ENCODE measurements around the gene PCBP3.
A peak's percentile ranks its signal among the peaks of the same experiment; 100 is the strongest.

The PCBP3 gene

GRCh38 chr21:45699251-45699942 lies 55.9 kb downstream of the PCBP3 start:
- H3K4me2 ChIP-seq (ENCODE audit: insufficient read depth, low read length): no peak overlapping the region

GRCh38 chr21:45699966-45700365 lies 56.4 kb downstream of the PCBP3 start:
- Histone ChIP-seq H3K27ac (ENCODE audit: low read length) (no peak overlapping the region), H2AFZ (ENCODE audit: low read depth, low read length) (no peak overlapping the region), H3K4me3 (ENCODE audit: low read depth in 1 of 2, low read length in 2 of 2) (no peak overlapping the region), H3K9ac (ENCODE audit: low read depth, low read length) (no peak overlapping the region), H3K36me3 (ENCODE audit: insufficient read depth, low read length) (no peaks in the 10 kb centered on the region), H3K4me1 (ENCODE audit: insufficient read depth, low read length) (peaks cover 4% of the 10 kb centered on the region; the same call in 1 of the 2 replicates), H3K4me2 (ENCODE audit: insufficient read depth, low read length) (no peak overlapping the region), H4K20me1 (ENCODE audit: insufficient read depth, low read length) (no peaks in the 10 kb centered on the region), H3K27me3 (ENCODE audit: insufficient read depth, low read length, poor library complexity) (no peaks in the 10 kb centered on the region), H3K79me2 (ENCODE audit: insufficient read depth, low read length) (no peaks in the 10 kb centered on the region), H3K9me3 (ENCODE audit: insufficient read depth, low read length, severe bottlenecking) (no peaks in the 10 kb centered on the region)
- no peak for ATAC-seq (ENCODE audit: insufficient read depth, low read depth)
- TF ChIP-seq EZH2 (IDR thresholded peaks at IDR 0.05; ENCODE audit: borderline replicate concordance, low read depth, low read length, severe bottlenecking) (no peak), CTCF (IDR thresholded peaks at IDR 0.05; ENCODE audit: borderline replicate concordance, extremely low read depth, low read length, poor library complexity, severe bottlenecking) (no peak)
- DNase-seq: no peak

More at GRCh38 chr21:45699251-45699942, 55.9 kb downstream of the PCBP3 start:
- H3K36me3 ChIP-seq (ENCODE audit: insufficient read depth, low read length): no peaks in the 10 kb centered on the region
- TF ChIP-seq CTCF (IDR thresholded peaks at IDR 0.05; ENCODE audit: borderline replicate concordance, extremely low read depth, low read length, poor library complexity, severe bottlenecking) (no peak), EZH2 (IDR thresholded peaks at IDR 0.05; ENCODE audit: borderline replicate concordance, low read depth, low read length, severe bottlenecking) (no peak)
- H3K27ac ChIP-seq (ENCODE audit: low read length): no peak overlapping the region
- H3K4me3 ChIP-seq (ENCODE audit: low read depth in 1 of 2, low read length in 2 of 2): no peak overlapping the region
- no peaks in the 10 kb centered on the region for H3K27me3 ChIP-seq (ENCODE audit: insufficient read depth, low read length, poor library complexity)
- H3K79me2 ChIP-seq (ENCODE audit: insufficient read depth, low read length): no peaks in the 10 kb centered on the region
- DNase-seq (peak; percentile 12), ATAC-seq (ENCODE audit: insufficient read depth, low read depth) (peak; percentile 62; the same call in 2 of the 3 replicates)
- H3K4me1 ChIP-seq (ENCODE audit: insufficient read depth, low read length): peaks cover 4% of the 10 kb centered on the region; the same call in 1 of the 2 replicates
- H2AFZ ChIP-seq (ENCODE audit: low read depth, low read length): no peak overlapping the region
- H4K20me1 ChIP-seq (ENCODE audit: insufficient read depth, low read length): no peaks in the 10 kb centered on the region
- no peaks in the 10 kb centered on the region for H3K9me3 ChIP-seq (ENCODE audit: insufficient read depth, low read length, severe bottlenecking)
- H3K9ac ChIP-seq (ENCODE audit: low read depth, low read length): no peak overlapping the region

- Histone ChIP-seq H3K4me3 (ENCODE audit: low read depth in 1 of 2, low read length in 2 of 2) (no peak overlapping the region), H3K9ac (ENCODE audit: low read depth, low read length) (no peak overlapping the region), H2AFZ (ENCODE audit: low read depth, low read length) (no peak overlapping the region), H4K20me1 (ENCODE audit: insufficient read depth, low read length) (peaks cover 2% of the 10 kb centered on the region; the same call in 1 of the 2 replicates), H3K36me3 (ENCODE audit: insufficient read depth, low read length) (no peaks in the 10 kb centered on the region), H3K4me2 (ENCODE audit: insufficient read depth, low read length) (no peak overlapping the region), H3K4me1 (ENCODE audit: insufficient read depth, low read length) (peaks cover 4% of the 10 kb centered on the region; the same call in 1 of the 2 replicates), H3K27me3 (ENCODE audit: insufficient read depth, low read length, poor library complexity) (no peaks in the 10 kb centered on the region), H3K9me3 (ENCODE audit: insufficient read depth, low read length, severe bottlenecking) (no peaks in the 10 kb centered on the region), H3K79me2 (ENCODE audit: insufficient read depth, low read length) (no peaks in the 10 kb centered on the region), H3K27ac (ENCODE audit: low read length) (no peak overlapping the region)
- ATAC-seq (ENCODE audit: insufficient read depth, low read depth) (no peak), DNase-seq (no peak)
- TF ChIP-seq EZH2 (IDR thresholded peaks at IDR 0.05; ENCODE audit: borderline replicate concordance, low read depth, low read length, severe bottlenecking): no peak
- no peak for TF ChIP-seq CTCF (IDR thresholded peaks at IDR 0.05; ENCODE audit: borderline replicate concordance, extremely low read depth, low read length, poor library complexity, severe bottlenecking)
These were observed 56.9 kb downstream of the PCBP3 start for GRCh38 chr21:45700461-45700860.
